Fibroblast of lung (primary cell): ENCODE measurements around the gene GZMM.

ENCODE experiments used
- CTCF ChIP-seq, 2 donors: IDR thresholded peaks in 1 of 2; conservative IDR thresholded peaks in 1 of 2; 1 replicate in 1 of 2; 2 replicates in 1 of 2; pipeline ENCODE4 v1.5.1; 2011 to 2012; ENCODE audit warnings: low read length in 2 of 2, control low read depth in 1 of 2, inconsistent platforms in 1 of 2, low read depth in 1 of 2, mild to moderate bottlenecking in 1 of 2
- EZH2 ChIP-seq: IDR thresholded peaks from 2 replicates; pipeline ENCODE4 v1.5.1; 2012; ENCODE audit warnings: low read length, control low read depth, mild to moderate bottlenecking; ENCODE audit errors: missing control alignments

- TF ChIP-seq CTCF (conservative IDR thresholded peaks at IDR 0.05 in 1 of 2, IDR thresholded peaks at IDR 0.05 in 1 of 2; ENCODE audit: low read depth in 1 of 2, low read length in 2 of 2) (no peak), EZH2 (no peak)
Observed at GRCh38 chr19:543910-544608, at the start of gene GZMM.
